ENCODE measurements around the gene ZFAND3. TPM values are rescaled to one million over a fixed set of nuclear protein-coding genes. Genes with fewer than 3 reads are reported as not detected.

Gene ZFAND3
- total and polyA plus RNA-seq, 2 of the 4 experiments (the other 2 are of a cell fraction): 10.9 to 26.7 TPM

DNA sequence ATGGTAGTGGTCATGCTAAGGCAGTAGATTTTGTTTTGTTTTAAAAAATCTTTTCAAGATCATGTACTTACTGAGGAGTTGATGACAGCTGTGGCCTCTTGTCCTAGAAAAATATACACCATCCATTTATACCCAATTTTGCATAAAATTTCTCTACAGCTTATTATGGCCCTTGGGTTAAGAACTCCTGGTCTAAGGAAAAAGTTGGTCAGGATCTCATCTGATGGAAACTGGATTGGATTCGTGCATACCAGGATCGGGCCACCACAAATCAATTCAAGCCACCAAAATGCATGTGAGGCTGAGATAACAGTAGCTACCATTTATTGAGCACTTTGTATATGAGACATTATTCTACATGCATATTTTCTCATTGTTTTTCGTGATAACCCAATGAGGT is 244.4 kb downstream of the ZFAND3 start:
- no peak for TF ChIP-seq RAD21 (IDR thresholded peaks at IDR 0.05; ENCODE audit: low read length)
- no peak for TF ChIP-seq MAZ (IDR thresholded peaks at IDR 0.05; ENCODE audit: borderline replicate concordance, low read depth, low read length)
- TF ChIP-seq, protein P1, sequence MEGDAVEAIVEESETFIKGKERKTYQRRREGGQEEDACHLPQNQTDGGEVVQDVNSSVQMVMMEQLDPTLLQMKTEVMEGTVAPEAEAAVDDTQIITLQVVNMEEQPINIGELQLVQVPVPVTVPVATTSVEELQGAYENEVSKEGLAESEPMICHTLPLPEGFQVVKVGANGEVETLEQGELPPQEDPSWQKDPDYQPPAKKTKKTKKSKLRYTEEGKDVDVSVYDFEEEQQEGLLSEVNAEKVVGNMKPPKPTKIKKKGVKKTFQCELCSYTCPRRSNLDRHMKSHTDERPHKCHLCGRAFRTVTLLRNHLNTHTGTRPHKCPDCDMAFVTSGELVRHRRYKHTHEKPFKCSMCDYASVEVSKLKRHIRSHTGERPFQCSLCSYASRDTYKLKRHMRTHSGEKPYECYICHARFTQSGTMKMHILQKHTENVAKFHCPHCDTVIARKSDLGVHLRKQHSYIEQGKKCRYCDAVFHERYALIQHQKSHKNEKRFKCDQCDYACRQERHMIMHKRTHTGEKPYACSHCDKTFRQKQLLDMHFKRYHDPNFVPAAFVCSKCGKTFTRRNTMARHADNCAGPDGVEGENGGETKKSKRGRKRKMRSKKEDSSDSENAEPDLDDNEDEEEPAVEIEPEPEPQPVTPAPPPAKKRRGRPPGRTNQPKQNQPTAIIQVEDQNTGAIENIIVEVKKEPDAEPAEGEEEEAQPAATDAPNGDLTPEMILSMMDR (conservative IDR thresholded peaks at IDR 0.05; ENCODE audit: low read depth, low read length): no peak
- no peak for TF ChIP-seq CHD1 (IDR thresholded peaks at IDR 0.05; ENCODE audit: low read depth, low read length)
- TF ChIP-seq FOS (IDR thresholded peaks at IDR 0.05; ENCODE audit: low read depth, low read length): no peak
- TF ChIP-seq MAFK (IDR thresholded peaks at IDR 0.05; ENCODE audit: low read depth, low read length): no peak
- H3K9me1 ChIP-seq (ENCODE audit: insufficient read depth, low read length): peaks cover 9% of the 10 kb centered on the region
- no peak overlapping the region for H2AK5ac ChIP-seq (ENCODE audit: low read depth, low read length)
- H2BK15ac ChIP-seq (ENCODE audit: low read depth, low read length): no peak overlapping the region
- H3K4me3 ChIP-seq (ENCODE audit: insufficient read depth, low read depth, low read length): no peak overlapping the region
- H3K27me3 ChIP-seq (ENCODE audit: control insufficient read depth, insufficient read depth, low read length): no peaks in the 10 kb centered on the region
- no peak overlapping the region for H3K4me2 ChIP-seq (ENCODE audit: low read depth, low read length)
- ChIA-PET CTCF (no interaction called here), POLR2A (ENCODE audit: unreplicated experiment) (no interaction called here)
- no peak overlapping the region for H3K4ac ChIP-seq (ENCODE audit: low read depth, low read length)
- peaks cover 17% of the 10 kb centered on the region for H3K36me3 ChIP-seq (ENCODE audit: control insufficient read depth, insufficient read depth, low read length)
- no peak overlapping the region for H2BK20ac ChIP-seq (ENCODE audit: low read depth, low read length)
- peaks cover 6% of the 10 kb centered on the region for H3K4me1 ChIP-seq (ENCODE audit: control insufficient read depth, insufficient read depth, low read length)
- no peak overlapping the region for H3K27ac ChIP-seq (ENCODE audit: insufficient read depth, low read length)
- ATAC-seq (ENCODE audit: low read depth) (no peak), DNase-seq (no peak)
- no peak overlapping the region for H2AK9ac ChIP-seq (replicated peaks; ENCODE audit: low read depth, low read length, poor library complexity)
- no peak overlapping the region for H2BK5ac ChIP-seq (ENCODE audit: low read depth, low read length, poor library complexity, severe bottlenecking)
- H4K5ac ChIP-seq (ENCODE audit: low read depth, low read length): no peak overlapping the region
- no peaks in the 10 kb centered on the region for H3K9me3 ChIP-seq (ENCODE audit: control insufficient read depth, insufficient read depth, low read length)
- no peak overlapping the region for H3K56ac ChIP-seq (ENCODE audit: extremely low read depth, insufficient read depth, low read length)
- intact Hi-C loops (cut with micrococcal nuclease) (no loop called here), dilution Hi-C loops (cut with HindIII; ENCODE audit: low sequenced_read_pairs, unreplicated experiment) (no loop called here), in situ Hi-C loops (cut with MboI; ENCODE audit: low sequenced_read_pairs) (no loop called here)
- H4K8ac ChIP-seq (ENCODE audit: low read depth in 2 of 2, low read length in 2 of 2): no peak overlapping the region
- no peak overlapping the region for H3K23ac ChIP-seq (ENCODE audit: low read depth, low read length)
- no peak overlapping the region for H3K9ac ChIP-seq (ENCODE audit: low read depth, low read length)
- WGBS, 2 experiments (ENCODE audit: extremely low coverage in 2 of 2, insufficient read length in 1 of 2): no CpG with 5 or more reads among the region's 3 CpGs
- no peak overlapping the region for H2BK120ac ChIP-seq (ENCODE audit: low read depth, low read length)
- no peak overlapping the region for H3K14ac ChIP-seq (replicated peaks; ENCODE audit: low read depth, low read length)
- BruUV-seq (replicated peaks): no TSS peak
- H3K79me1 ChIP-seq (ENCODE audit: low read depth in 1 of 2, low read length in 2 of 2): peaks cover 42 to 65% of the 10 kb centered on the region in 2 experiments
- H2AFZ ChIP-seq (replicated peaks; ENCODE audit: low read length, poor library complexity): no peak overlapping the region
- no peak overlapping the region for H3K18ac ChIP-seq (ENCODE audit: low read depth, low read length)
- peaks cover 49% of the 10 kb centered on the region; the same call in 1 of the 2 replicates for H4K20me1 ChIP-seq (ENCODE audit: insufficient read depth, low read length)
- no peak overlapping the region for H4K91ac ChIP-seq (ENCODE audit: insufficient read depth, low read depth, low read length)

Measured in IMR-90 (cell line).